Central memory CD8-positive, alpha-beta T cell (primary cell): ENCODE measurements around the gene MKRN3.
"Not testable (repeated sequence)": the region's sequence is repeated elsewhere in the genome, so short reads cannot be mapped to it uniquely, and the experiment has no call there.

ENCODE experiments used
- ATAC-seq: fragments of 150-1000 bp; cut with Tn5 transposase; replicated peaks from 2 replicates; pipeline ENCODE4 v1.10.0; 2022; ENCODE audit warnings: mild to moderate bottlenecking, moderate FRiP score, moderate number of reproducible peaks; ENCODE audit not compliant: poor library complexity, severe bottlenecking; ENCODE audit errors: extremely low read depth
- DNase-seq, 2 donors: peaks; one replicate each; pipeline ENCODE4 v3.0.0; 2021; ENCODE audit warnings: low spot score in 2 of 2
- H3K27ac Mint-ChIP-seq: one replicate; pipeline ENCODE4 v1.8.0; 2022; ENCODE audit warnings: low read depth, mild to moderate bottlenecking, moderate library complexity, mixed read lengths
- H3K27me3 Mint-ChIP-seq: one replicate; pipeline ENCODE4 v1.8.0; 2022; ENCODE audit warnings: mixed read lengths
- H3K36me3 Mint-ChIP-seq: one replicate; pipeline ENCODE4 v1.8.0; 2022; ENCODE audit warnings: mild to moderate bottlenecking, moderate library complexity, mixed read lengths; ENCODE audit not compliant: insufficient read depth
- H3K4me1 Mint-ChIP-seq: one replicate; pipeline ENCODE4 v1.8.0; 2022; ENCODE audit warnings: mixed read lengths
- H3K4me3 Mint-ChIP-seq: one replicate; pipeline ENCODE4 v1.8.0; 2022; ENCODE audit warnings: mild to moderate bottlenecking, moderate library complexity, mixed read lengths
- H3K9me3 Mint-ChIP-seq: one replicate; pipeline ENCODE4 v1.8.0; 2022; ENCODE audit warnings: mixed read lengths

The MKRN3 gene

GRCh38 chr15:23596736-23597135 lies 31.3 kb downstream of the MKRN3 start:
- no peak overlapping the region for H3K4me3 Mint-ChIP-seq
- no peaks in the 10 kb centered on the region for H3K27me3 Mint-ChIP-seq
- ATAC-seq, result no peak
- H3K27ac Mint-ChIP-seq, result no peak overlapping the region
- H3K4me1 Mint-ChIP-seq, result no peaks in the 10 kb centered on the region
- peaks cover 6% of the 10 kb centered on the region for H3K9me3 Mint-ChIP-seq
- no peaks in the 10 kb centered on the region for H3K36me3 Mint-ChIP-seq
- no peak for DNase-seq

- H3K36me3 Mint-ChIP-seq, H3K27ac Mint-ChIP-seq, H3K9me3 Mint-ChIP-seq, ATAC-seq, DNase-seq, H3K4me3 Mint-ChIP-seq, H3K4me1 Mint-ChIP-seq, H3K27me3 Mint-ChIP-seq: not testable (repeated sequence)
Observed at GRCh38 chr15:23597278-23597677, 31.8 kb downstream of the MKRN3 start.

- ATAC-seq (no peak), DNase-seq (no peak)
- Mint-ChIP-seq H3K27ac (no peak overlapping the region), H3K4me3 (no peak overlapping the region), H3K4me1 (no peaks in the 10 kb centered on the region), H3K27me3 (no peaks in the 10 kb centered on the region), H3K9me3 (peaks cover 15% of the 10 kb centered on the region), H3K36me3 (no peaks in the 10 kb centered on the region)
Observed at GRCh38 chr15:23599053-23599452, 33.6 kb downstream of the MKRN3 start.

- H3K27ac Mint-ChIP-seq, result no peak overlapping the region
- peaks cover 9% of the 10 kb centered on the region for H3K9me3 Mint-ChIP-seq
- no peaks in the 10 kb centered on the region for H3K27me3 Mint-ChIP-seq
- no peak overlapping the region for H3K4me3 Mint-ChIP-seq
- no peaks in the 10 kb centered on the region for H3K4me1 Mint-ChIP-seq
- ATAC-seq (no peak), DNase-seq (no peak)
- no peaks in the 10 kb centered on the region for H3K36me3 Mint-ChIP-seq
Observed at GRCh38 chr15:23602124-23602523, 36.6 kb downstream of the MKRN3 start.

GRCh38 chr15:23606226-23606625 lies 40.8 kb downstream of the MKRN3 start:
- H3K27me3 Mint-ChIP-seq, result no peaks in the 10 kb centered on the region
- H3K9me3 Mint-ChIP-seq, result peaks cover 18% of the 10 kb centered on the region

GRCh38 chr15:23616536-23616935 lies 51.1 kb downstream of the MKRN3 start:
- DNase-seq (no peak), ATAC-seq (no peak)
- Mint-ChIP-seq H3K36me3 (no peaks in the 10 kb centered on the region), H3K27me3 (no peaks in the 10 kb centered on the region), H3K4me1 (no peaks in the 10 kb centered on the region), H3K4me3 (no peak overlapping the region), H3K27ac (no peak overlapping the region), H3K9me3 (peaks cover 10% of the 10 kb centered on the region)

More at GRCh38 chr15:23606226-23606625, 40.8 kb downstream of the MKRN3 start:
- H3K4me3 Mint-ChIP-seq, result no peak overlapping the region
- H3K36me3 Mint-ChIP-seq, result no peaks in the 10 kb centered on the region
- H3K4me1 Mint-ChIP-seq, result no peaks in the 10 kb centered on the region
- H3K27ac Mint-ChIP-seq, result no peak overlapping the region
- no peak for ATAC-seq
- DNase-seq, result no peak
